ENCODE measurements around the gene POU2AF1.

The POU2AF1 gene

GRCh38 chr11:111361052-111361801 is 17.8 kb downstream of the POU2AF1 start:
- DNase-seq (ENCODE audit: low read depth in 2 of 2) = no peak

GRCh38 chr11:111360150-111361043 is 18.7 kb downstream of the POU2AF1 start:
- DNase-seq (ENCODE audit: low read depth in 2 of 2) = no peak

GRCh38 chr11:111359223-111360149 is 19.6 kb downstream of the POU2AF1 start:
- DNase-seq (ENCODE audit: low read depth in 2 of 2) = no peak

GRCh38 chr11:111358038-111359001 is 20.8 kb downstream of the POU2AF1 start:
- DNase-seq (ENCODE audit: low read depth in 2 of 2) = no peak

GRCh38 chr11:111357150-111358037 is 21.7 kb downstream of the POU2AF1 start:
- no peak for DNase-seq (ENCODE audit: low read depth in 2 of 2)

GRCh38 chr11:111356660-111357048 is 22.4 kb downstream of the POU2AF1 start:
- no peak for DNase-seq (ENCODE audit: low read depth in 2 of 2)

GRCh38 chr11:111355956-111356659 is 23.0 kb downstream of the POU2AF1 start:
- no peak for DNase-seq (ENCODE audit: low read depth in 2 of 2)

- no peak for DNase-seq (ENCODE audit: low read depth in 2 of 2)
These were observed 24.0 kb downstream of the POU2AF1 start for GRCh38 chr11:111355101-111355500.

- DNase-seq (ENCODE audit: low read depth in 2 of 2) = no peak
These were observed 24.5 kb downstream of the POU2AF1 start for GRCh38 chr11:111354601-111354891.

- no peak for DNase-seq (ENCODE audit: low read depth in 2 of 2)
These were observed 25.1 kb downstream of the POU2AF1 start for GRCh38 chr11:111353776-111354600.

- DNase-seq (ENCODE audit: low read depth in 2 of 2) = no peak
These were observed 26.0 kb downstream of the POU2AF1 start for GRCh38 chr11:111352935-111353710.

- DNase-seq (ENCODE audit: low read depth in 2 of 2) = no peak
These were observed 26.8 kb downstream of the POU2AF1 start for GRCh38 chr11:111352231-111352746.

- no peak for DNase-seq (ENCODE audit: low read depth in 2 of 2)
These were observed 27.6 kb downstream of the POU2AF1 start for GRCh38 chr11:111351374-111352055.

- DNase-seq (ENCODE audit: low read depth in 2 of 2) = no peak
These were observed 28.3 kb downstream of the POU2AF1 start for GRCh38 chr11:111350811-111351210.

- DNase-seq (ENCODE audit: low read depth in 2 of 2) = no peak
These were observed 29.8 kb downstream of the POU2AF1 start for GRCh38 chr11:111349191-111349695.

GRCh38 chr11:111348147-111348546 is 30.9 kb downstream of the POU2AF1 start:
- no peak for DNase-seq (ENCODE audit: low read depth in 2 of 2)

All from stimulated activated CD4-positive, alpha-beta T cell treated with anti-CD3 and anti-CD28 coated beads, Interleukin-4, amount 100 ng/mL, for 48 hours (primary cell).